Stimulated activated CD8-positive, alpha-beta memory T cell treated with anti-CD3 and anti-CD28 coated beads, Interleukin-2, amount 100 ng/mL, for 1 hour (primary cell): ENCODE measurements around the gene ADAMTS6.
A peak's percentile ranks its signal among the peaks of the same experiment; 100 is the strongest.

Experiments
- DNase-seq, 2 donors: peaks; one replicate each; pipeline ENCODE4 v3.0.0-alpha.2; 2020; ENCODE audit warnings: low read depth in 2 of 2

ADAMTS6 gene

GRCh38 chr5:65103756-65104440 lies 377.8 kb downstream of the ADAMTS6 start:
- no peak for DNase-seq

- DNase-seq: peak; percentile 18 to 23
These were observed 378.6 kb downstream of the ADAMTS6 start for GRCh38 chr5:65102976-65103711.

- DNase-seq: no peak
These were observed 379.2 kb downstream of the ADAMTS6 start for GRCh38 chr5:65102371-65102975.

- no peak for DNase-seq
These were observed 380.1 kb downstream of the ADAMTS6 start for GRCh38 chr5:65101632-65102100.

GRCh38 chr5:65100911-65101631 lies 380.6 kb downstream of the ADAMTS6 start:
- DNase-seq: no peak
